Measurements from ENCODE around the gene ATL3.
"Not testable (repeated sequence)": the region's sequence is repeated elsewhere in the genome, so short reads cannot be mapped to it uniquely, and the experiment has no call there.

The ATL3 gene

GRCh38 chr11:63671322-63672155, at the start of gene ATL3:
TSS of gene ATL3 (minus strand) at chr11:63671376. CDS start at chr11:63671335, 41 bp downstream.
- peak; percentile 97 for DNase-seq

DNA sequence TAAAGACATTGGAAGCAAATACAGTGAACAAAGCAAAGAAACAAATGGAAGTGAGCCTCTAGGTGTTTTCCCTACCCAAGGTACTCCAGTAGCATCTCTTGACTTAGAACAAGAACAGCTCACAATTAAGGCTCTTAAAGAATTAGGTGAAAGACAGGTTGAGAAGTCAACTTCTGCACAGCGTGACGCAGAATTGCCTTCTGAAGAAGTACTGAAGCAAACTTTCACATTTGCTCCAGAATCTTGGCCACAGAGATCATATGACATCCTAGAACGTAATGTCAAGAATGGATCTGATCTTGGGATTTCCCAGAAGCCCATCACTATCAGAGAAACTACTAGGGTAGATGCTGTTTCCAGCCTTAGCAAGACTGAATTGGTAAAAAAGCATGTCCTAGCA, 49.4 kb upstream of the ATL3 start:
- DNase-seq: no peak

GRCh38 chr11:63719987-63720386, 48.8 kb upstream of the ATL3 start:
- no peak for DNase-seq

- DNase-seq: no peak
Observed at GRCh38 chr11:63719001-63719400, 47.8 kb upstream of the ATL3 start.

- no peak for DNase-seq
Observed at GRCh38 chr11:63716046-63716445, 44.9 kb upstream of the ATL3 start.

- DNase-seq: no peak
Observed at GRCh38 chr11:63713766-63714165, 42.6 kb upstream of the ATL3 start.

- no peak for DNase-seq
Observed at GRCh38 chr11:63711838-63712237, 40.7 kb upstream of the ATL3 start.

GRCh38 chr11:63710476-63711217, 39.5 kb upstream of the ATL3 start:
- DNase-seq: no peak

GRCh38 chr11:63709336-63709884, 38.2 kb upstream of the ATL3 start:
- DNase-seq: no peak

- no peak for DNase-seq
Observed at GRCh38 chr11:63708764-63709163, 37.6 kb upstream of the ATL3 start.

GRCh38 chr11:63705526-63705925, 34.4 kb upstream of the ATL3 start:
- no peak for DNase-seq

DNA sequence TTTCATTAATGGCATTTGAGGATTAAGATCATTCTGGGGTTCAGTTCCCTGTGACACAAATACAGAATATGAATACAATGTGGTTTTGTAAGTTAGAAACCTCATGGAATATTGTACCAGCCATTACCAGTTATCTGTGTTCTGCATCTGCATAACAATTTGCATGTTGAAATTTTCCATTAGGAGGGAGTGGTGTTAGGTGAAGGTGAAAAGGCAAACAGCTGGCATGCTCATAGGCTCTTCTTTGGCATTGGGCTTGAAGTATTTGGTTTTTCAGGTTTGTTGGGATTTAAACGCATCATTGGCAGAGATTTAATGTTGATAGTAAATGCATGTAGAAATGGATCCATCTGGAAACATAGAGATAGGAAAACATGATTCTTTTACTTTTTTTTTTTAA, 28.7 kb upstream of the ATL3 start:
- no peak for DNase-seq

DNA sequence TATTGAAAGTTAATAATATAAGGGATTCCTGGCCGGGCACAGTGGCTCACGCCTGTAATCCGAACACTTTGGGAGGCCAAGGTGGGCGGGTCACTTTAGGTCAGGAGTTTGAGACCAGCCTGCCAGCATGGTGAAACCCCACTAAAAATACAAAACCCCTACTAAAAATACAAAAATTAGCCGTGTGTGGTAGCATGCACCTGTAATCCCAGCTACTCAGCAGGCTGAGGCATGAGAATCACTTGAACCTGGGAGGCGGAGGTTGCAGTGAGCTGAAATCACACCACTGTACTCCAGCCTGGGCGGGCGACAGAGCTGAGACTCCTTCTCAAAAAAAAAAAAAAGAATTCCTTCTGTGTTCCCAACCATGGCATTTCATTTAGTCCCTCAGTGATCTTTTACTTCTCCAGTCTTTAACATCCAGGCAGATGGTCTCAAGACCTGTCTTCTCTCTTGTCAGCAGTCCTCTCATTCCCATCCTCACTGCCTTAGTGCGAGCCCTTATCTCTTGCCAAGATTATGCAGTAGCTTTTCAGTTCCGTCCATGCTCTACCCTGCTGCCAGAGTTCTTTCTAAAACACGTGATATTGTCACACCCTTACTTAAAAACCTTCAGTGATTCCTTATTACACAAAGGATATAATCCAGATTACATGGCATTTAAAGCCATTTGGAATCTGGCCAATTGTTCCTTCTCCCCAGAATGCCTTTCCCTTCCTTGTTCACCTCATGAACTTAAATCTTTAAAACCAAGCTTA, 28.0 kb upstream of the ATL3 start:
- DNase-seq: no peak

- no peak for DNase-seq
Observed at GRCh38 chr11:63694596-63694995, 23.4 kb upstream of the ATL3 start.

- DNase-seq: no peak
Observed at GRCh38 chr11:63687845-63688244, 16.7 kb upstream of the ATL3 start.

DNA sequence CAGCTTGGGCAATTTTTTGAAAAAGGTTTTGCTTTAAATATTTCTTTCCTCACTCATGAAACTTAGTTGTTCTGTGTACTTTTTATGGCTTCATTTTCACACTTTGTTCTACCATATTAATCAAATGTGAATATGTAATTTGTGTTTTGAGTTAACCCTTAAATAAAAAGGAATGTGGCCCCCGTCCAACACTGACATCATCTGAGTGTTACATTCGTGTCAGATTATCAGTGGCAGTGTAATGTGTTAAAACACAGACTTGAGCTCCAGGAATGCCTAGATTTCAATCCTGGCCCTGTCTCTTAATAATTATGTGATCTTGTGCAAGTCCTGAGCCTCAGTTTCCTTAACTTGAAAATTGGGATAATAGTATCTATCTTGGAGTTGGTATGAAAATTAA, 15.8 kb upstream of the ATL3 start:
- no peak for DNase-seq

GRCh38 chr11:63685158-63685721, 14.1 kb upstream of the ATL3 start:
- not testable (repeated sequence) for DNase-seq

GRCh38 chr11:63683133-63683991, 12.2 kb upstream of the ATL3 start:
- DNase-seq: no peak

DNA sequence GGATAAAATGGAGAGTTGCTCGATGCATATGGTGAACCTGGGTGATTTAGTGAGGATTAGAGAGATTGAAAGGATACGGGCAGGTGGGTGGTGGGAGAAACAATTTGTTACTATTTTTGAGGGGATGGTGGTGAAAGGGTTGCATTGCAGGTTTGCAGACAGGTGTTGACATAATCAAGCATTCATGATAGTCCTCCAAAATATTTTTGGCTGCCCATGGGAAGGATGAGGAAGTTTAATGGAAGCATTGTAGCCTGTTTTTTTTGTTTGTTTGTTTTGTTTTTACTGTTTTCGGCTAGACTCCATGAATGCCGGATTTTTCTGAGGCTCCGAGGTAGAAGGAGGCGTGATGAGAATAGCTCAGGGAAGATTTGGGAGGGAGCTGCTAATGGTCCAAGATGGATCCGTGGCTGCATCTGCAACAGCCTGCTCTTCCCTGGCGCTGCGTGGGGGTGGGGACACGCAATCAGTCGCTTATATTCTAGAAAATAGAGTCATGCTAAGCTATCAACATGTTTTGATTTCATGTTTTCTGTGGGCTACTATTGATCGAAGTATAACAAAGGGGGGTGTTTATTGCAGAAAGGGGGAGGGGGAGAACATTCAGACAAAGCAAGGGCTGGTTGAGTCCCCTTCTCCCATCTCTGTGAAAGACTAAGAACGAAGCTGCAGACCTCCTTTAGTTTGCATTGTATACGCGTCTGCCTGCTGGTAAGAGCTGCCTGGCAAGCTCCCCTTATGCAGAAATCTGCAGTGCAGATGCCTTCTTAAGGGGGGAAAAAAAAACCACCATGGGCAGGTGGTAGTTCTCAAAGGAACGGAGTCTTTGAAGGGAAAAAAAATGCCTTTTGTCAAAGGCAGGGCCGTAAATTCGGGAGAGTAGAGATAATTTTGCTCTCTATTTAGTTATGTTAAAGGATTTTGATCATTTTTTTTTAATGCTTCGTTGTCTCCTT, 11.2 kb upstream of the ATL3 start:
- peak; percentile 41 for DNase-seq

DNA sequence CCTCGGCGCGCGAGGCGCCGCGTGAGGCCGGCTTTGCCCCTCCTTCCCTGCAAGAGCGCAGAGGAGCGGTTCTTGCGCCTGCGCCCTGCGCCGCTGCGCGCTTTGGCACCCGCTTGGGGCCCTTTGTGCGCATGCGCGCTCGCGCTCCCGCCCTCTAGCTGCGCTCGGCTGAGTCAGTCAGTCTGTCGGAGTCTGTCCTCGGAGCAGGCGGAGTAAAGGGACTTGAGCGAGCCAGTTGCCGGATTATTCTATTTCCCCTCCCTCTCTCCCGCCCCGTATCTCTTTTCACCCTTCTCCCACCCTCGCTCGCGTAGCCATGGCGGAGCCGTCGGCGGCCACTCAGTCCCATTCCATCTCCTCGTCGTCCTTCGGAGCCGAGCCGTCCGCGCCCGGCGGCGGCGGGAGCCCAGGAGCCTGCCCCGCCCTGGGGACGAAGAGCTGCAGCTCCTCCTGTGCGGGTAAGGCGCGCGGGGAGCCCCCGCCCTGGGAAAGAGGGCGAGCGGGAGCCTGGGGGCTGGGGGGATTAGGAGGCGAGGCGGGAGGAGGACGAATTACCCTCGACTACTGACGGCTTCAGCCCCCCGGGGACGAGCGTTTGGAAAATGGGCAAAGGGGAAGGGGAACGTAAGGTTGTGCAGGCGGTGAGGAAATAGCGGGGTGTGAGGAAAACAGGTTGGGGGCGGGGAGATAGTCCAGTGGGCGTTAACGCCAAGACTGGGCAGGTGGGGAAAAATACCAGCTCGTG, 10.3 kb upstream of the ATL3 start, which contains the start of gene RTN3:
Gene RTN3 (plus strand): TSS at position 180 of the 745 bp plus-strand sequence. CDS start 137 bp downstream, at position 317.
- peak; percentile 98 for DNase-seq
